Uterus (tissue), 4 donors: ENCODE data around the gene SGK1. TPM values are rescaled to one million over a fixed set of nuclear protein-coding genes. Genes with fewer than 3 reads are reported as not detected.

Experiments
- DNase-seq, 2 donors: peaks; one replicate each; pipeline ENCODE4 v3.0.0-alpha.2; 2019 to 2020
- H3K27ac ChIP-seq, 2 donors: fragments of 200-600 bp; sonication (generic); 1 replicate in 1 of 2; 2 replicates in 1 of 2; pipeline ENCODE4 v1.5.1; 2016 to 2018
- H3K27me3 ChIP-seq, 2 donors: fragments of 200-600 bp; sonication (generic); one replicate each; pipeline ENCODE4 v1.5.1; 2018 to 2019; ENCODE audit warnings: control low read depth in 1 of 2
- H3K36me3 ChIP-seq, 2 donors: fragments of 200-600 bp; sonication (generic); one replicate each; pipeline ENCODE4 v1.5.1; 2019; ENCODE audit warnings: control low read depth in 1 of 2
- H3K4me1 ChIP-seq, 2 donors: fragments of 200-600 bp; sonication (generic); one replicate each; pipeline ENCODE4 v1.5.1; 2018 to 2019; ENCODE audit warnings: control low read depth in 1 of 2
- H3K4me3 ChIP-seq, 2 donors: fragments of 200-600 bp; sonication (generic); 1 replicate in 1 of 2; 2 replicates in 1 of 2; pipeline ENCODE4 v1.5.1; 2018 to 2019; ENCODE audit warnings: mild to moderate bottlenecking in 1 of 2
- H3K9me3 ChIP-seq, 2 donors: fragments of 200-600 bp; sonication (generic); one replicate each; pipeline ENCODE4 v1.5.1; 2019; ENCODE audit warnings: control low read depth in 1 of 2
- POLR2A ChIP-seq, 2 donors: fragments of 450-650 bp; IDR thresholded peaks; one replicate each; pipeline ENCODE4 v1.6.1; 2016; ENCODE audit warnings: antibody characterized with exemption in 2 of 2, mild to moderate bottlenecking in 1 of 2, moderate library complexity in 1 of 2
- intact Hi-C: fragments of 100-400 bp; cut with DNase I; formaldehyde crosslinking; loops from one replicate; pipeline ENCODE4 v1.15.1; 2023; ENCODE audit warnings: low total_unique reads
- total RNA-seq, 4 donors: library from RNA; depleted of rRNA in 3 of 4; stranded (reverse); fragments of >200 nt in 3 of 4; gene quantifications; one replicate each; pipeline versions ENCODE4 v1.1.0 to v1.2.4, GENCODE V29; 2014 to 2023
- TF ChIP-seq, protein P1 (sequence below), 4 experiments: fragments of 200-600 bp in 2 of 4; fragments of 450-650 bp in 2 of 4; sonication (generic) in 2 of 4; IDR thresholded peaks; one replicate each; pipeline ENCODE4 v1.5.1; 2016 to 2019; ENCODE audit warnings: antibody characterized with exemption in 4 of 4, mild to moderate bottlenecking in 2 of 4, moderate library complexity in 1 of 4
- donor health status: DM: yes; HTN: yes; CAD: no.

The SGK1 gene
- total RNA-seq, 4 donors from 2014 or later = 47.1 to 75.0 (median 59.8) TPM

DNA sequence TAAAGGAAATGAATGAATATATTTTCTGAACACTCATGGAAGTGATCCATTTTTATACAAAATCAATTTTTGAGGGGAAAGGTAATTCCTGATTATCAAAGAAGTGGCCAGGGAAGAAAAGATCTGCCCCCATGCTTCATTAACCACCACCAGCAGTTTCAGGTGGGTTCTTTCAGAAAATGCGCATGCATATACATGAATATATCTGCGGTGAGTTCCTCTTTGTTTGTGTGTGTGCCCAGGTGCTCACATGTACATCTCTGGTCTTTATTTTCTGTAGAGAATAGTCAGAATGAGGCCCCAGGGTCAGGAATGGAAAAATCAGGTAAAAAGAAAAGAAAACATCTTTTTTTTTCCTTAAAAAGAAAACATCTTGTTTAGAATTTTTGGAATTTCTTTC, 88.4 kb downstream of the SGK1 start:
- TF ChIP-seq POLR2A (IDR thresholded peaks at IDR 0.05) = no peak
- TF ChIP-seq, protein P1, sequence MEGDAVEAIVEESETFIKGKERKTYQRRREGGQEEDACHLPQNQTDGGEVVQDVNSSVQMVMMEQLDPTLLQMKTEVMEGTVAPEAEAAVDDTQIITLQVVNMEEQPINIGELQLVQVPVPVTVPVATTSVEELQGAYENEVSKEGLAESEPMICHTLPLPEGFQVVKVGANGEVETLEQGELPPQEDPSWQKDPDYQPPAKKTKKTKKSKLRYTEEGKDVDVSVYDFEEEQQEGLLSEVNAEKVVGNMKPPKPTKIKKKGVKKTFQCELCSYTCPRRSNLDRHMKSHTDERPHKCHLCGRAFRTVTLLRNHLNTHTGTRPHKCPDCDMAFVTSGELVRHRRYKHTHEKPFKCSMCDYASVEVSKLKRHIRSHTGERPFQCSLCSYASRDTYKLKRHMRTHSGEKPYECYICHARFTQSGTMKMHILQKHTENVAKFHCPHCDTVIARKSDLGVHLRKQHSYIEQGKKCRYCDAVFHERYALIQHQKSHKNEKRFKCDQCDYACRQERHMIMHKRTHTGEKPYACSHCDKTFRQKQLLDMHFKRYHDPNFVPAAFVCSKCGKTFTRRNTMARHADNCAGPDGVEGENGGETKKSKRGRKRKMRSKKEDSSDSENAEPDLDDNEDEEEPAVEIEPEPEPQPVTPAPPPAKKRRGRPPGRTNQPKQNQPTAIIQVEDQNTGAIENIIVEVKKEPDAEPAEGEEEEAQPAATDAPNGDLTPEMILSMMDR (IDR thresholded peaks at IDR 0.05) = no peak
- H3K4me1 ChIP-seq = no peaks in the 10 kb centered on the region
- no peaks in the 10 kb centered on the region for H3K36me3 ChIP-seq
- H3K27me3 ChIP-seq = no peaks in the 10 kb centered on the region
- H3K4me3 ChIP-seq = no peak overlapping the region
- H3K9me3 ChIP-seq = no peaks in the 10 kb centered on the region
- intact Hi-C loops = no loop called here
- DNase-seq = no peak
- H3K27ac ChIP-seq = no peak overlapping the region

DNA sequence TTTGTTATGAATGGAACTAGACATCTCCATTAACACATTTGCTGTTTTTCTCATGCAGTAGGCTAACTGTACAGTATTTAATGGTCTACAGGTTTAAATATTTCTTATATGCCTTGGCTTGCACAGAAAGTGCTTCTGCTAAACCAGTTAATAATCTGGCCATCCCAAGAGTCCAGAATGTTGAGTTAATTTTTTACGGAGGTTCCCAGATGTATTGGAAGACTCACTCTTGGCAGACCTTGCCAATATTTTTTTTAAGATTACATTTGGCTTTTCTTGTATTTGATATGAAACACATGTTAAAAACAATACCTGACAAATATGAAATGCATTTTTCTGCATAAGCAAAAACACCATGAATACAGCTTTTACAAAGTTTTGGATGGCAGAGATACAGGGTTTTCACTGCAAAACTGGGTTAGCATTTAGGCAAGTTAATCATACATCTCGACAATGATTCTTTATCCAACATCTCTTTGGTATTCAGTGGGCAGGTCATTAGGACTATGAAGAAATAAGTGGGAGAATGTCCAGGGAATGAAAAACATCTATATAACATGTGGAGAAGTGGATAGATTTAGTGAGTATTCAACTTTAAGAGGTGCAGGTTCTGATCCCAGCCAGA, 94.0 kb downstream of the SGK1 start:
- H3K4me3 ChIP-seq = no peak overlapping the region
- H3K9me3 ChIP-seq = no peaks in the 10 kb centered on the region
- no peak for DNase-seq
- H3K27ac ChIP-seq = no peak overlapping the region
- H3K36me3 ChIP-seq = no peaks in the 10 kb centered on the region
- H3K4me1 ChIP-seq = no peaks in the 10 kb centered on the region
- TF ChIP-seq, protein P1 (IDR thresholded peaks at IDR 0.05) = no peak
- TF ChIP-seq POLR2A (IDR thresholded peaks at IDR 0.05) = no peak
- peaks cover 0 to 2% of the 10 kb centered on the region in 2 donors for H3K27me3 ChIP-seq
- intact Hi-C loops = no loop called here

DNA sequence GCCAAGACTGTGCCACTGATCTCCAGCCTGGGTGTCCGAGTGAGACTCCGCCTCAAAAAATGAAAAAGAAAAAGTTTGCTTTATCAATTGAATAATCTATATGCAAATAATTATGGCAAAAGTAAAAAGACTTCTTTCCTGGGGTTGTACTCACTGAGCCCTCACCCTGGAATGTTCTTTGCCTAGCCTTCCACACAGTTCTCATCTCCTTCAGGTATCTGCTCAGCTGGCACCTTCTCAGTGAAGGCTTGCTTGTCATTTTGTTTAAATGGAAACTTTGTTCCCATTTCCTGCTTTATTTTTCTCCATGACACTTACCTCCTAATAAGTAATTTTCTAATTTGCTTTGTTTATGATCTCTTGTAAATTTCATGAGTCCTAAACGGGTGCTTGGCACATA, 96.7 kb downstream of the SGK1 start:
- Histone ChIP-seq H3K9me3 (no peaks in the 10 kb centered on the region), H3K27ac (no peak overlapping the region), H3K4me1 (no peaks in the 10 kb centered on the region), H3K27me3 (peaks cover 0 to 2% of the 10 kb centered on the region in 2 donors), H3K4me3 (no peak overlapping the region), H3K36me3 (no peaks in the 10 kb centered on the region)
- intact Hi-C loops = no loop called here
- TF ChIP-seq, protein P1 (IDR thresholded peaks at IDR 0.05) = no peak
- TF ChIP-seq POLR2A (IDR thresholded peaks at IDR 0.05) = no peak
- no peak for DNase-seq

DNA sequence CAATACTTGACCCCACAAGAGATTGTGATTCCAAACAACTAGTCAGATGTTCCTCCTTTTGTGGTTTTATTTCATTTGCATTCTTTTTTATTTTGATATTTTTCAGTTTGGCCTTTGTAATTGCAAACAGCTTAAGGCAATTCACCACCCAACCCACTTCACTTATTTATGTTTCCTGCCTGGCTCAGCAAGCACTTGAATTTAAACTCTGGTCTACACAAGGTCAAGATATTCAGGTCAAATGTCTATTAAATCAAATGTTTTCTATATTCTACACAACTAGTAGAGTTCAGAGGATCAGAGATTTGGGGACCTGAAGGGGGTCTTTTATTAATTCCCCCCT, 100.1 kb downstream of the SGK1 start:
- Histone ChIP-seq H3K4me3 (no peak overlapping the region), H3K27ac (no peak overlapping the region), H3K9me3 (no peaks in the 10 kb centered on the region), H3K27me3 (no peaks in the 10 kb centered on the region), H3K4me1 (no peaks in the 10 kb centered on the region), H3K36me3 (no peaks in the 10 kb centered on the region)
- DNase-seq = no peak
- intact Hi-C loops = no loop called here
- TF ChIP-seq POLR2A (IDR thresholded peaks at IDR 0.05) = no peak
- TF ChIP-seq, protein P1 (IDR thresholded peaks at IDR 0.05) = no peak

DNA sequence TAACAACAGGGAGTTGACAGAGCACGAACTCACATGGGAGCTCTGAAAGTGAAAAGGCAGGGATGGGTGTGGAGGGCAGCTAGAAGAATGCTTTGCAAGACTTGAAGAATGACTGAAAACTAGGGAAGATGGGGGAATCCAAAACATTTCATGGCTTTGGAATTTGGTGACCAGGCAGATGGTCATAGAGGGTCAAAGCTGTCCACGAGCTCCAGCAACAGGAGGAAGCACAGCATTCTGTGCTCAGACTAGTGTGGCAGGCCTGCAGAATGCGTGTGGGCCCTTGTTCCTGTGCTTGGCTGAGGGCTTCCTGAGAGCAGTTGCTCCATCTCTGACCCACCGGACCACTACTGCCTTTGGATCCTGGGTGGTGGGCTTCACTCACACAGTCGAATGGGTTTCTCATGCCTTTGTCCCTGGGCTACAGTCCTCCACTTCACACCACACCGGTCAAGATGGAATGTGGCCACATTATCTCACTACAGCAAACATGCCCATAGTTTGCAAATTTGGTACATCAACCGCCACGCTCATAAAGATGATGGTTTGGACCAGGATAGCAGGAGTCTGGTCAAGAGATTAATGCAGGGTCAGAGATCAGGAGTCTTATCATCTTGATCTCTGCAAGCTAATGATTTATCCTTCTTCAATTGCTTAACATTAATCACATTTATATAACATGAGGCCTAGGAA, 100.7 kb downstream of the SGK1 start:
- TF ChIP-seq, protein P1 (IDR thresholded peaks at IDR 0.05) = no peak
- no peak for TF ChIP-seq POLR2A (IDR thresholded peaks at IDR 0.05)
- H3K4me1 ChIP-seq = no peaks in the 10 kb centered on the region
- no peak for DNase-seq

More for the DNA sequence above, 100.7 kb downstream of the SGK1 start:
- H3K36me3 ChIP-seq = no peaks in the 10 kb centered on the region
- no peak overlapping the region for H3K27ac ChIP-seq
- H3K27me3 ChIP-seq = no peaks in the 10 kb centered on the region
- H3K4me3 ChIP-seq = no peak overlapping the region
- H3K9me3 ChIP-seq = no peaks in the 10 kb centered on the region
- intact Hi-C loops = no loop called here
